GM18868 (cell line): ENCODE data around the gene SLC38A9.

Experiments
- ATAC-seq: cut with Tn5 transposase; IDR thresholded peaks from one replicate; pipeline ENCODE4 v1.9.1; 2021; ENCODE audit warnings: mild to moderate bottlenecking, moderate library complexity; ENCODE audit not compliant: unreplicated experiment

The SLC38A9 gene

DNA sequence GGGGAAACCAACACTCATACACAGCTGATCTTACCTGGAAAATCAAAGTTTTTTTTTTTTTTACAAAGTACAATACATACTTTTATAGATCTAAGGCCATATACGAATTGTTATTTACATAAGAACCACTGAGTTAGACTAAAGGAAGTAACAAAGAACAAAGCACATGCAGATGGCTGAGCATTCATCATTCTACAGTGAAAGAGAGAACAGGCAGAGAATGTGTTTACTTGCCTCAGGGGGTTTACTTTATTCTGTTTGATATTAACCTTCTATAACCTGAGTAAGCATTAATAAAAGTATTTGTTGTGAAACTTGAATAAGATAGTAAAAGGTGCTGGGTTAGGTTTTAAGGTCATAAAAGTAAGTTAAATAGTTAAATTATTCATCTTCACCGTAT lies 54.7 kb downstream of the SLC38A9 start:
- no peak for ATAC-seq

DNA sequence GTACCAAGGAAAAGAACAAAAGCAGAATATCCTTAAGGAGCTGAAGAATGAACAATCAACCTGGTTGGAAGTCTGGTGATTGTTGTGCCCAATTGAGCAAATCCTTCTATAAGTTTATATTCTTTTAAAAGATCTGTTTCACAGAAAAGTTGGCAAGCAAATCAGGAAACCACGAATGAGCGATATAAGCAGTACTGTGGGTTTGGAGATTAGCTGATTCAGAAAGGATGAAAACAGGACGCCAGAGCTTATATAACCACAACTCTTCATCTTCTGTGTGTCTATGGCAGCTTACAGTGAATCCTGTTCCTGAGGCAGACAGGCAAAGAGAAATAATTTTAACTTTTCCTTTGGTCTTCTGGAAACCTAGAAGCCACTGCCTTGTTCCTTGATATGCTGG lies 61.7 kb downstream of the SLC38A9 start:
- ATAC-seq: no peak

DNA sequence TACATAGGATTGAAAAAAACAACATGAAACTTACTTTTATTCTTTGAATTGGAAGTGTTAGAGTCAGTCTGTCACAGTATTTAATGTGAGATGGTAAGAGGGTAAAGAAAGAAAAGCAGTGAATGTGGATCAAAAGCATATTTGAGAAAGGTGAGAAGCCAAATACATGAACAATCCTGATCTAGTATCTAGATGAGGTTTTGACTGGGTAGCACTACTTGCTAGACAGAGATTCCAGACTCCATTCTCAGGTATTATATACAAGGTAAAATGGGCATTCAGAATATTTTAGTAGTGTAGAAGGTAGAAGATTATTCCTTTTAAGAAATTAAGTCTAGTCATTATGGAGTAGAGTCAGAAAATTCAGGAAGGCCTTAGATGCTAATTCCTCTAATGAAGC lies 62.2 kb downstream of the SLC38A9 start:
- ATAC-seq: no peak

DNA sequence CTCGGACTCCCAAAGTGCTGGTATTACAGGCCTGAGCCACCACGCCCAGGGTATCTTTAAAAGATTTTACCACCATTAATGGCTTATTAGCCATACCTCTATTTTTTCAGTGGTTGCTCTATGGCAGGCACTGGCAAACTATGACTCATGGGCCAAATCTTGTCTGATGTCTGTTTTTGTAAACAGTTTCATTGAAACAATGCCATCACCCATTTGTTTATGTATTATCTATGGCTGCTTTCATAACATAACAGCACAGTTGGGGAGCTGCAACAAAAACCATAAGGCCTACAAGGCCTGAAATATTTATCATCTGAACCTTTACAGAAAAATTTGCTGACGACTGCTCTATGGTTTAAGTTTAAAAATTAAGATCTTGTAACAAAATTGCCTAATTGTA lies 66.8 kb downstream of the SLC38A9 start:
- ATAC-seq: no peak

DNA sequence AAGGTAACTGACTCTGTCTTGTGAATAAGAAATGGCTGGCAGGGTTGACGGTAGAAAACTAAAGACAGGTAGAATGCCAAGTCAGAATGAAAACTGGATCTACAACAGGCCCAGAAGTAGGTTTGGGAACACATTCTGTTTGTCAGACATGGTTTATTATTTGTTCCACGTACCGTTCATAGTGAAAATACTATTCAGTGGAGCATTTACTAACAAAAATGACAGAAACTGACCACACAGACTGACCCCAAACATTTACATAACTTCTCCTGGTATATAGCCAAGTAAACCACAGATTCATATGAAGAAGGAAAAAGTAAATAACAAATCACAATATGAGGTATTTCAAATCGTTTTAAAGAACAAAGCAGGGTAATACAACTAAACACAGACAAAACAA lies 73.7 kb downstream of the SLC38A9 start:
- ATAC-seq: no peak

DNA sequence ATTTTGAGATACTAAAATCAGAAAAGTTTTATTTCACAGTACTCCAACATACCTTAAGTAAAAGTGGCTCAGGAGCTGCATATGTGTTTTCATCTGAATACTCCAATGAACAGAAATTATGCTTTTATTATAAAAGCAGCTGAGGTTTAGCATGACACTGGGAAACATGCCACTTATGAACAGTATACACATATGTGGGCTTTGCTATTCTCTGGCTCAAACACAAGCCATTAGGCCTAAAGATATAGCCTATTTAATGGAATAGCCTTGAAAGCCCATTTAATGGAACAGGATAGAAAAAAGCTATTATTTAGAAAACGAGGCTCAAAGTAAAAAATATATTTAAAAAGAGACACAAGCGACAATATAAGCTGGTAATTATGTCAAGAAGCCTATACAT lies 74.1 kb downstream of the SLC38A9 start:
- no peak for ATAC-seq

DNA sequence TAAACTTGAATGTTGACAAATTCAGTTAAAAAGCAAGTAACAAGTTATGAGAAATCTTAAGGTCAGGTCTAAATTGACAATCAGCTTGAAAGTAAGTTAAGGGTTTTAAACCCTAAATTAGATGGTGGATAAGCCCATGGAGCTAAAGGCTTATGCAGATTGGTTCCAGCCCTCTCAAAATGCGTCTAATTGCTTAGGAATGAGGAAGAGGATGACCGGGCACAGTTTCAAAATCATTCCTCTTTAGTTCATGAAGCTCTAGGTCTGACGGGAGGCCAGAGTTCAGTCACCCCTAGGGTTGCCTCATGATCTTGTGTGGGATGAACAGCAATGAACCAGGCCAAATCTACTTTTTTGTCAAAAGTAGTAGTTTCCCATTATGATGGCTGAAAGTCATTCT lies 75.4 kb downstream of the SLC38A9 start:
- no peak for ATAC-seq

DNA sequence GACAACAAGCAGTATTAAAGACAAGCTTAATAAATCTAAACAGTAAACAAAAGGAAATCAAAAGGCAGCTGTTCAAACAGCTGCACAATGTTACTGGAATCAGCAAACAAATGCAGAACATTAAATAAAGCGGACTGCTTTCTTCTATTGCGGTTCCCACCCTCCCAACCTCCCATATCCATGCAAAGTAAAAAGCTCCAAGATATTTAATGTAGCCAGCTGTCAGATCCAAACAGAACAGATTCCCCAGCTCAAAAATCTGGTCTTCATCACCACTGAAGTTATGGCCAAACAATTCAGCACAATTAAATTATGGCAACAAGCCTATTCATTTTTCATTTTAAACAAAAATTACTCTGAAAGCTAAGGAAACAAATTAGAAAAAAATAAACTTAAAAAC lies 75.9 kb downstream of the SLC38A9 start:
- ATAC-seq: no peak

DNA sequence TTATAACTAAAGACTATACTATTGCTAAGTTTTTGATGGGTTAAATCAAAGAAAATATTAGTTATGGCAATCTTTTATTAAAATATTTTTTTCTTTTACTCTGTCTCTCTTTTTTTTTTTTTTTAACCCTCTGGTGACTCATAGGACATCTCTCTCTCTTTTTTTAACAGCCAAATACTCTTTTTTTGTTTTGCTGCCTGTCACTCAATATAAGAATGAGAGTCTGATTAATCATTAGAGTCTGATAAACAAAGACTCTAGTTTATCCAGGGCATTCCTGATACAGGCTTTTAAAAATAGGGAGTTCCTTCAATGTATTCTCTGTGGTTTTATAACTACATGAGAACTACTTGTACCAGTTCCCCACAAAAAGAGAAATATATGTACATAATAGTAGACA lies 77.3 kb downstream of the SLC38A9 start:
- ATAC-seq: no peak

DNA sequence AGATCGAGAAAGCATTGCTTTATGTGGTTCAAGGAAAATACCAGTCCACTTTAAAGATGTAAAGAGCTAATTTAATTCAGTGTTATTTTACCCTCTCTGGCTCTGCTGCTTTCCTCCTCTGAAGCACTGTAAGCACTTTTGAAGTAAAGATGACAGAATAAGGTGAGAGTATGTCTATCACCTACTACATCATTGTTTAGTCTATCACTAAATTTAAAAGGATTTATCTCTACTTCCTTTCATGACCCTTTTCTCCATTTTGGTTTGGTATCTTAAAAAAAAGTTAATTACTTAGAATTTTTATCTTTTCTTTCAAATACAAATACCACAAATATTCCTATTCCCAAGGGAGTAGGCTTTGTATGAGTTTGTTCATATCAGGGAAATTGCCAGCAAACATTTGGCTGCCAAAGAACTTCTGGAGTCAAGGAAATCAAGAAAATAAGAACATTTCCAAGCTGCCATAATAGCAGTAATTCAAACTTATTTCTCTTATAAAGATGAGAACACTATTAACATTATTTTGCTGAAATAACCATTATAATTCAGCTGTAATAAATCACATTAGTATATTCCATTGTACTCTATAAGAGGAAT lies 77.8 kb downstream of the SLC38A9 start:
- ATAC-seq: no peak

DNA sequence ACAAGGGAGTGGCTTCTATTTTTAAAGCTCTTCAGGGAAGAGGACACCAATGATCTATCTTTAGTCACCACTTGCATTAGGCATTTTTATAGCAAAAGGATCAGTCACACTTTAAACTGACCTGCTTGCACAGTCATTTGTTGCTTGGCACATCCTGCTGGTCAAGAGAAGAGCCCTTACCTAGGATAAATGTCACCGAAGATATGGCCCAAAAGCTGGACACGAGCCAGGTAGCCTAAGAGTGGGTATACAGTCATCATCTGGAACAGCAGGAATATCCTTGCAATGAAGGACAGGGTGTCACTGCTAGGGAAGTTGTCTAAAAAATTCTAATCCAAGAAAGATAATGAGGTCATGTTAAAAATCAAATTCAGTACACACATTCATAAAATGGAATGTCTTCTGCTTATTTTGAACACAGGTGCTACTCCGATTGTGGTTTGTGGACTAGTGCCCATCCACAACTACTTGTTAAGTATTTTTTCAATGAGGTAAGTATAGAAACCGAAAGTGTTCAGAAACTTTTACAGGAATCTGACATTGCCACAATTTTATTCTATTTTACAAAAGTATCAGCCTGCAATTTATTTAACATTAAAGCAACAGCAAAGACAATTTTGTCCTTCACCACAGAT lies 78.4 kb downstream of the SLC38A9 start:
- no peak for ATAC-seq

DNA sequence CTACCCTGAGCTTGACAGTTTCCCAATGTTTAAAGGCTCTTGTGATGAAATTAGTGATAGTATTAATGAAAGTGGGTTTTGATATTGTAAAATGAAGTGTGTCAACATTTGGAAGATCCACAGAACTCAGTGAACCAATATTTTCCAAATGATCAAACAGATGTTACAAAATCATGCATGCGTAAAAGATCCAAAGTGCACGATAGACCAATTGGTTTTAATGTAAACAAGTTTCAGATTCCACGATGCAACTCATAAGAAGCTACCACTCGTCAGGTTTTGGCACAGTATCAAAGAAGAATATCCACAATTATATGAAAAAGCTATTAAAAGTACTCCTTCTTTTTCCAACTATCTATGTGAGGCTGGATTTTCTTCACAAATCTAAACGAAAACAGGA lies 82.3 kb downstream of the SLC38A9 start:
- ATAC-seq: no peak

DNA sequence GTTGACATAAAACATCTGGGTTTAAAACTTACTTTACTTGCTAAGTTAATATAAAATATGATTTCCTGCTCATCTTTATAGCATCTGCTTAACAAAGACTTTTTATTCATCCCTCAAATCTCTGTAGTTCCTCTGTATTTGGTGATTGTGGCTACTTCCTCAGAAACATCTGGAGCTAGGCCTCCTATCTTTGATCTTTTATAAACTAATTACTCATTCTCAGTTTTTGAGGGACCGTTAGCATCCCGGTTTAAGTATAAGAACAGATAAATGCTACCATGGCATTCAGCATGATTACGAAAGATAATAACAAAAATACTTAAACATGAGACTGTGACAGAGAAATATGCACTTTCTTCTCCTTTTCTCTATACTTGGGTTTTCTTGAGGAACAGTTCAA lies 85.3 kb downstream of the SLC38A9 start:
- ATAC-seq: no peak

DNA sequence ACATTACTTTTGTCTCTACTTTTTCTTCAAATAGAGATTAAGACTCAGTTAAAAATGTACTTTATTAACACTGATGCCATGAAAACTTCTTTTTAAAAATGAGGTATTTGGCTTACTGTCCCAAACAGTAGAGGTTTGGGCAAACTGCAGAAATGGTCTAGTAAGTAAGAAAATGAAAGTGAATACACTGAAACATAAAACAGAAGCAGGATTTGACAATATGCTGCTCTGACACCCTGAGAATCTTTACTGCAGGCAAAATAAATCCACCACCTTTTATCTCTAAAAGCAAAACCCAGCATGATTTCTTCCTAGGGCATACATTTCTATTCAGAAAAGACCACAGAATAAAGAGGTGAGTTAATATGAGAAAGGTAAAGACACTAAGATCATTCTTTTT lies 86.2 kb downstream of the SLC38A9 start:
- no peak for ATAC-seq

DNA sequence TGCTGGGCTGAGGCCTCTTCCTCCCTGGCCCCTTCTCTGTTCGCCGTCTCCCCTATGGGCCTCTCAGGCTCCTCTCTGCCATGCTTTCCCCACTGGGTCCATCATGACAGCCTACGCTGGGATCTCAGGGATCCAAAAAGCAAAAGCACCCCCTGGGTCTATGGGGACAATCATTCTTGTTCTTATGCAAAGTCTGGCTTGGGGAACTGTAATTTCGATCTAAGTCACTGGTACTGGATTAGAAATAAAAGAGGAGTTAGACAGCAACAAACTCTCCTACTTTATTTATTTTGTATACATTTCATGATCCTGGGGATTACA lies 86.6 kb downstream of the SLC38A9 start:
- ATAC-seq: no peak

DNA sequence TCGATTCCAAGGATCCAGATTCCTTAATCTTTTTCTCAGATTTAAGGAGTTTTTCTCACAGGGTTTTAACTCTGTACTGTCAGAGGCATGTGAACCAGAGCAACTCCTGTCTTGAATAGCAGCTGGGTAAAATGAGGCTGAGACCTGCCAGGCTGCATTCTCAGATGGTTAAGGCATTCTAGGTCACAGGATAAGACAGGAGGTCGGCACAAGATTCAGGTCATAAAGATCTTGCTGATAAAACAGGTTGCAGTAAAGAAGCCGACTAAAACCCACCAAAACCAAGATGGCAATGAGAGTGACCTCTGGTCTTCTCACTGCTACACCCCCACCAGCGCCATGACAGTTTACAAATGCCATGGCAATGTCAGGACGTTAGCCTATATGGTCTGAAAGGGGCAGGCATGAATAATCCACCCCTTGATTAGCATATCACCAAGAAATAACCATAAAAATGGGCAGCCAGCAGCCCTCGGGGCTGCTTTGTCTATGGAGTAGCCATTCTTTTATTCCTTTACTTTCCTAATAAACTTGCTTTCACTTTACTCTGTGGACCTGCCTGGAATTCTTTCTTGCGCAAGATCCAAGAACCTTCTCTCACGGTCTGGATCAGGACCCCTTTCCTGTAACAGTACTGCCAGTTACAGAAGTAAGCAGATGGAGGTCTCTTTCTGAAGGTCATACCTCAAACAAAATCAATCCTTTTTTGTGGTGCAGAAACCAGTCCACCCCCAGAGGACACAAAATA lies 87.1 kb downstream of the SLC38A9 start:
- ATAC-seq: no peak

DNA sequence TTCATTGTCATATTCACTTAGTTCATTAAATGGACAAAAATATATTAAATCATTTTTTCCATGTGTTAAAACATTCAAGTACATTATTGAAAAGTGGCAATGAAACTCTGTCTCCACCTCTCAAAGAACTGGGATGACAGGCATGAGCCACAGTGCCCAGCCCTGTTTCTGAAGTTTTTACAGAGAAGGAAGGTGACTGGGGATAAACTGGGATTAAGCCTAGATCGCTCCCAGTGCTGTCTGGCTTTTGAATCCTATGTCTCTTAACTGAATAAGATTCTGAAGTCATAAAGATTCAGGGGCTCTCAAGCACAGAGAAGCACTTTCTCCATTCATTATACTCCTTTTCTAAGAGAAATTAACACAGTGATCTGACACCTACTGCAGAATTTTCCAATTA lies 88.3 kb downstream of the SLC38A9 start:
- ATAC-seq: no peak

DNA sequence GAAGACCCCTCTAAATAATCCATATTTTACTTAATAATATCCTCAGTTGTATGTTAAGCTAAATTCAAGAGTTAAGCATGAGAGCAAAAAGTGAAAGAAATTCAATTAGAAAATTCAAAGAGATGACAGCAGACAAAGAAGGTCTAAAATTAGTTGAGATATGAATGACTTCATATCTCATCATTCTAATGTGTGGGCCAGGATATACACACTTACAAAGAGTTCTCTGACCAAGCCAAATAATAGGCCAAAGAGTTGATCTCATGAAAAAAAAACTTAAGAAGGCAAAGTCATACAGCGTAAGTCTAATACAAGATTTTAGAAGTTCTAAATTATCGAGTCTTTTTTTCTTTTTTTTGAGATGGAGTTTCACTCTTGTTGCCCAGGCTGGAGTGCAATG lies 89.7 kb downstream of the SLC38A9 start:
- ATAC-seq: no peak

DNA sequence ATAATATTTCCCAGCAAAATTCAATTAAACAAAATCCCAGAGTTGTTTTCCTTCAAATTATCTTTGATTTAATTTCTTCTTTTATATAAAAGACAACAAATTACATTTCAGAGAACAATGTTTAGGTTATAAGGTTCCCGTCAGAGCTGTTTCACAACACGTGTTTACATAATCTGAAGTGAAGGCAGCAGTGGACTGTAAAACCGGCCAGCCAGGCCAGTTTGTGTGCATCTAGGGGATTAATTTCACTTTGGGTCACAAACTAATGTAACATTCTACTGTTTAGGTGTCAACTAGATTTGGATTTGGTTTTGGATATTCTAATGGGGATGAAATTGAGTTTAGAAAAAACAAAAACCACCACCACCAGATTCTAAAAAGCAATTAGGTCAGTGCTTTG lies 90.9 kb downstream of the SLC38A9 start:
- no peak for ATAC-seq

DNA sequence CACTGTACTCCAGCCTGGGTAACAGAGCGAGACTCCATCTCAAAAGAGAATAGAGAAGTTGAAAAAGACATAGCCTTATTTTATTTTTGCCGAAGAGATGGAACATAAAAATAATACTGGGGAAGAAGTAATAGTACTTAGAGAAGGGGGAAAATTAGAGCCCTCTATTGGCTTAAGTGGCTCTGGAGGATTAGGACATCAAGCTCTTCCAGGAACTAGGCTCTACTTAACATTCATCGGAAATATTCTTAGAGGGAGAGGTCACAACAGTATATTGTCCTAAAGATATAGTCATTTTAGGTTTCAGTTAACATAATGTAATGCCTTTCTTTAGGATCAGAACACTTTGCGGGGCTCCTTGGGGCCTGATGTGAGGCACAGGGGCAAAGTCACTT lies 91.4 kb downstream of the SLC38A9 start:
- ATAC-seq: no peak

DNA sequence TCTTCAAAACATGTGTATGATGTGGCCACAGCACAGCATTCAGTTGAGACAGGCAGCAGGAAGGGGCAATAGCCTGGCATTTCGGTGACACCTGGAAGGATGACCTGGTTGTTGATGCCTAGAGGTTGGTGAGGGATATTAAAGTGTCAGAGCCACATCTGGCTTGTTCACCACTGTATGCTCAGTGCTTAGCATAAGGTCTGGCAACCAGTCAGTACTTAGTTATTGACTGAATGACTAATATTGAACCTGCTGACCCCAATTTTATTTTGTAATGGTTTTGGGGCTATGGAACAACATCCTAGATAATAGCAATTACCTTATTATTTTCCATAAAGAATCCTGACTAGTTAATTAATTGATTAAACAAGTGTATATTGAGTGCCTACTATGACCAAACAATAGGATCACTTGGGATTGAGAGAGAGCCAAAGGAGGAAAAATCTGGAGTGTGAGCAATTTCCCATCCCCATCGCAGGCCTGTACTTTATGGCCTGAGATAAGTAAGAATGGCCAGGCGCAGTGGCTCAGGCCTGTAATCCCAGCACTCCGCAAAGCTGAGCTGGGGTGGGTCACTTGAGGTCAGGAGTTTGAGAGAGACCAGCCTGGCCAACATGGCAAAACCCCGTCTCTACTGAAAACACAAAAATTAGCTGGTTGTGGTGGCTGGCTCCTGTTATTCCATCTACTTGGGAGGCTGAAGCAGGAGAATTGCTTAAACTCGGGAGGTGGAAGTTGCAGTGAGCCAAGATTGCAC lies 91.9 kb downstream of the SLC38A9 start:
- no peak for ATAC-seq

DNA sequence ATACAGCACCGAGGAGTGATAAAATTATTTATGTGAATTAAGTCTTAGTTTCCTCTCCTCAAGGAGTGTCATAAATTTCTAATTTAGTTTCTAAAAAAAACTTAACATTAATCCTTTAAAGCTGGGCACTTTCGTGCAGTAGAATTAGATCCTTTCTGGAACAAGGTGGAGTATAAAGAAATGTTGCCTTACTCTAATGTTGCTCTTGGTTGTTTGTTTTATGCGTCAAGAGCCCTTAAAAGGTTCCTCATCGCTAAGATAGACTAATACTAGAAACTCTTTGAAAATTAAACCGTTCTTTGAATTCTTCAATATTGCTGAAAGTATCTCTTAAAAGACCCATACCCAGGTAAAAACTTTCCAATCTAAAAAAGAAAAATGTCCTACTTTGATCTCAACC lies 93.8 kb downstream of the SLC38A9 start:
- no peak for ATAC-seq
